Anterior cingulate cortex (tissue), 58 donors: ENCODE results near the gene CHRNA4.
"Not testable (repeated sequence)": the region's sequence is repeated elsewhere in the genome, so short reads cannot be mapped to it uniquely, and the experiment has no call there.

Source experiments
- DNase-seq, 58 donors: peaks; one replicate each; lab custom pipeline; 2025; lab: John Stamatoyannopoulos, UW

CHRNA4 gene

GRCh38 chr20:63313349-63314014 is 47.7 kb downstream of the CHRNA4 start:
- DNase-seq: no peak

- peak in 22 of 58 donors; percentile 8 to 54 (median 30) for DNase-seq
These were observed 48.3 kb downstream of the CHRNA4 start for GRCh38 chr20:63312690-63313348.

DNA sequence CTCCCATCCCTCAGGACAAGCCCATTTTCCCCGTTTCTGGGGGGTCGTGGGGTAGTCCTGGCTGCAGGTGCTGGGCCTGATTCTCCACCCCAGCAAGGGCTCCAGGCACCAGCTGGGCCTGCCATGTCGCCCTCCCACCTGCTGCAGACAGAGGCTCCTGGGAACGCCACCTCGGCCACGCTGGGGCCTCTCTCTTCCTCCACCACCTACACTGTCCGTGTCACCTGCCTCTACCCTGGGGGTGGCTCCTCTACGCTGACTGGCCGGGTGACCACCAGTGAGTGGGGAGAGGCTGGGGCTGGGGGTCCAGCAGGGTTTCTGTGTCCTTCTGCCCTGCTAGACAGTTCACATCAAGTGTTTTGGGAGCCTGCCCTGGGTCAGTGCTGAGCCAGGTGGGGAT is 48.9 kb downstream of the CHRNA4 start:
- no peak for DNase-seq

DNA sequence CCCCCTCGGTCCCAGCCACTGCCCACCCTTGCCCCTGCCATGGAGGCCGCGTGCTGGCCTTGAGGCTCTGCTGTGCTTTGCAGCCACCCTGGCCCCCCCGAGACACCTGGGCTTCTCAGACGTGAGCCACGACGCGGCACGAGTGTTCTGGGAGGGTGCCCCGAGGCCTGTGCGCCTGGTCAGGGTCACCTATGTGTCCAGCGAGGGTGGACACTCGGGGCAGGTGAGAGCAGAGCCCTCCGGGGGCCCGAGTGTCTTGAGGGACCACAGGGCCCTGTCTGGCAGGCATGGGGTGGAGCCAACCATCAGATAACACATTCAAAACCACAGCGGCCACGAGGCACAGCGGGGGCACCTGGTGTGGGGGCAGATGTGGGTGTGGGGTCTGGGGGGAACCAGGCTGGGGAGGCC is 49.3 kb downstream of the CHRNA4 start:
- no peak for DNase-seq

- no peak for DNase-seq
These were observed 49.8 kb downstream of the CHRNA4 start for GRCh38 chr20:63311186-63311832.

- no peak for DNase-seq
These were observed 50.7 kb downstream of the CHRNA4 start for GRCh38 chr20:63310265-63310991.

DNA sequence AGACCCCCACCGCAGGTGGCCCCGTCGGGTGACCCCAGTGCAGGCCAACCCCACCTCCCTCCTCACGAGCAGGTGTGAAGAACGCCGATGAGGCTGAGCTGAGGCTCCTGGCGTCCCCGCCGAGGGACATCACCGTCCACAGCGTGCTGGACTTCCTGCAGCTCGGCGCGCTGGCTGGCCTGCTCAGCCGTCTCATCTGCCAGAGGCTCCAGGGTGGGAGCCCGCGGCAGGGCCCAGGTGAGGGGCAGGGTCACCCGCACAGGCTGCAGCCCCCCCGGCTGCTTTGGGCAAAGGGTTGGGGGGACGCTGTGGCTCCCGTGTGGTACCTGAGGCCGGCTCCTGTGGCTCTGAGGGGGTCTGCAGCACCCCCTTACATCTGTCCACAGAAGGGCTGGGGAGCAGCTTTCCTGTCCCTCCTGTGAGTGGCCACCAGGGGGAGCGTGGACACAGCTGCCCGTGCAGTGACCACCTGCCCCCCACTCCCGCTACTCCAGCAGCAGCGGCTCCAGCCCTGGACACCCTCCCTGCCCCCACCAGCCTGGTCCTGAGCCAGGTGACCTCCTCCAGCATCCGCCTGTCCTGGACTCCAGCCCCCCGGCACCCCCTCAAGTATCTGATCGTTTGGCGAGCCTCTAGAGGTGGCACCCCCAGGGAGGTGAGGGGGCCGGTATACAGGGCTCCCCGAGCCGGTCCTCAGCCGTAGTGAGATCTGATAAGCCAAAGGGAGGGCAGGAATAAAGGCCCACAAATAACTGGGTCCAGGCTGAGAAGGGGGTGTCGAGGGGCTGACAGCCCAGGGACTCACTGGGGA is 51.7 kb downstream of the CHRNA4 start:
- peak in 25 of 58 donors; percentile 7 to 55 (median 26) for DNase-seq

- DNase-seq: no peak
These were observed 52.8 kb downstream of the CHRNA4 start for GRCh38 chr20:63308218-63308911.

GRCh38 chr20:63307538-63308217 is 53.5 kb downstream of the CHRNA4 start:
- DNase-seq: no peak

GRCh38 chr20:63306673-63307537 is 54.2 kb downstream of the CHRNA4 start:
- no peak for DNase-seq

DNA sequence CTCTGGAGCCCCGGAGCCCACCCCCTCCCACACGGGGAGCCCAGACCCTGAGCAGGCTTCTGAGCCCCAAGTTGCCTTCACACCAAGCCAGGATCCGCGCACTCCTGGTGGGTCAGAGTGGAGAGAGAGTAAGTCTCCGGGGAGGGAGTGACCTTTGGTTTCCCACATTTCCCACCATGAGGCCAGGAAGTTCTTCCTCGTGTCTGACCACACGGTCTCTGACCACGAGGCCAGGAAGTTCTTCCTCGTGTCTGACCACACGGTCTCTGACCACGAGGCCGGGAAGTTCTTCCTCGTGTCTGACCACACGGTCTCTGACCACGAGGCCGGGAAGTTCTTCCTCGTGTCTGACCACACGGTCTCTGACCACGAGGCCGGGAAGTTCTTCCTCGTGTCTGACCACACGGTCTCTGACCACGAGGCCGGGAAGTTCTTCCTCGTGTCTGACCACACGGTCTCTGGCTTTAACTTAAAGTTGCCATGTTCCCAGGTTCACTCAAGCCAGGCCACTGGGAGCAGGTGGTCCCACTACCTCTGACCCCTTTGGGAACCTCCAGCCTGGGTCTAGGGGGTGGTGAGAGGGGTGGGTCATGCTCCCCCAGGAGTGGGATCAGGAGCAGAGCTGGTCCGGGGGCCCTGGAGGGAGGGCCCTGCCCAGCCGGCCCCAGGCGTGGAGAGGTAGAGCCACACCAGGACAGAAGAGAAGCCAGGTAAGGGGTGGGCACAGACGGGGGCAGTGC is 55.0 kb downstream of the CHRNA4 start:
- DNase-seq: not testable (repeated sequence)

DNA sequence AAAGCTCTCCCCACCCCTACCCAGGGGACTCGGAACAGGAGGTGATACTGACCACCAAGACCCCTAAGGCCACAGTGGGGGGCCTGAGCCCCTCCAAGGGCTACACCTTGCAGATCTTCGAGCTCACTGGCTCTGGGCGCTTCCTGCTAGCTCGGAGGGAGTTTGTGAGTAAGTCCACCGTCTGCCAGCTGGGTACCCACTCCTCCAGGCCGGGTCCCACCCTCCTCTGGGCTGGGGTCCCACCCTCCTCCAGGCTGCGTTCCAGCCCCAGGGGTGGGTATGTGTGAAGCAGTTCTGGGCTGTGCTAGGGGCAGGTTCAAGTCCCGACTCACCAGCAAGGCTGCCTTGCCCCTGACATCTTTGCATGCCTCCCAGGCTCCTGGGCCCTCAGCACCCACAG is 55.8 kb downstream of the CHRNA4 start:
- no peak for DNase-seq

- DNase-seq: no peak
These were observed 58.0 kb downstream of the CHRNA4 start for GRCh38 chr20:63303095-63303666.

DNA sequence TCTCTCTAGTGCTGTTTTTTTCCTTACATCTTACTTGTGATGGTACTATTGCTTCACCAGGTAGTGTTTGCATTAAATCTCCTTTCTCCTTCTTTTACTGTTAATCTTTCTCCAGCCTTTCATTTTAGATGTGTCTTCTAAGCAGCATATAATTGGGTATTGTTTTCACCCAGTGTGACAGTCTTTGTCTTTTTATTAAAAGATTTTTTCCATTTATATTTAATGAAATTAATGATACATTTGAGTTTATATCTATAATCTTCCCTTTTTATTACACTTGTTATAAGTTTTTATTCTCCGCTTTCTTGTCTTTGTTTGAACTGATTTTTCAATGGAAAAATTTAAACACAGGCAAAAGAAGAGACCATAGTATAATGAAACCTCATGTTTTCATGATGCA is 59.5 kb downstream of the CHRNA4 start:
- DNase-seq: no peak

DNA sequence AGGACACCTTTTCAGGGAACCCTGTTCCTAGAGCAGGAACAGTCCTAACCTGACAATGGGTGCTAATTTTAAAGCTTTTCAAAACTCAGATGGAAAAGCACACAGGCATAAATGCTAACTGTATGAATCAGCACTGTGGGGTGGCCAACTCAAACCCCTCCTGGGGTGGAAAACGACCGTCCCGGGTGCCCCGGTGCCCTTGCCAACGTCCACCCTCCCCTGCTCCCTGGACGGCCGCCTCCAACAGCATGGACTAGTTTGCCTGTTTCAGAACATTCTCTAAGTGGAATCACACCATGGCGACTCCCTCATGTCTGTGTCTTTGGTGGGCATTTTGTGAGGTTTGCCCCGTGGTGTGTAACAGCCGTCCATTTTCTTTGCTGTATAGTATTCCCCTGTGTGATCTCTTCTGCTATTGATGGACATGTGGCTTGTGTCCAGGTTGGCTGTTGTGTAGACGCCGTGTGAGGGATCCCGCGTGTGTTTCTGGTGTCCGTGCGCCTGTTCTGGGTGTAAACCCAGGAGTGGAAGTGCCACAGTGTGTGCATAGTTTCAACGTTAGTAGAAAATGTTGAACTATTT is 62.3 kb downstream of the CHRNA4 start:
- DNase-seq: no peak

DNA sequence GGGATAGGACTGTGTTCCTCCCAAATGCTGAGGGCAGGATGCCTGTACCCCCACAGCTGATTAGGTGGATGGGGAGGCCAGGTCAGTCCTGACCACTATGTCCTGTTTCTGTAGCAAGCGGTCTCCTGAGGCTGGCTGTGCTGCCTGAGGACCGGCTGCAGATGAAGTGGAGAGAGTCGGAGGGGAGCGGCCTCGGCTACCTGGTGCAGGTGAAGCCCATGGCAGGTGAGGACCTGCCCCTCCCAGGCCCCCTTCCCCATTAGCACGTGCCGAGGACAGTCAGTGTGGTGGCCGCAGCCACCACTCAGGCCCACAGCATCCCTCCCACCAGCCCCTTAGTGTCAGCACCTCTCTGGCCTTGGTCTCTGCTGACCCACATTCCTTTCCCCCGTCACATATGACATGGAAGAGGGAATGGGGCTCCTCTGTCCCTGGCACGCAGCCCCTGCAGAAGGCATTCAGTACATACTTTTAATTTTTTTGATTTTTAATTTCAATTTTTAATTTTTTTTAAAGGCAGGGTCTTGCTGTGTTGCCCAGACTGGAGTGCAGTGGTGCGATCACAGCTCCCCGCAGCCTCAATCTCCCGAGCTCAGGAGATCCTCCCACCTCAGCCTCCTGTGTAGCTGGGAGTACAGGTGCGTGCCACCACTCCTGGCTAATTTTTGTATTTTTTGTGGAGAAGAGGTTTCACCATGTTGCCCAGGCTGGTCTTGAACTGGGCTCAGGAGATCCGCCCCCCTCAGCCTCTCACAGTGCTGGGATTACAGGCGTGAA is 63.2 kb downstream of the CHRNA4 start:
- no peak for DNase-seq
